D721Med (cell line): ENCODE data around the gene FANCE.
A peak's percentile ranks its signal among the peaks of the same experiment; 100 is the strongest.

ENCODE experiments used
- DNase-seq: peaks from one replicate; pipeline ENCODE4 v3.0.0; 2011; ENCODE audit warnings: low spot score; ENCODE audit not compliant: insufficient read length
- FAIRE-seq: peaks from 2 replicates; lab custom pipeline; 2011; peaks lifted over from hg19 to GRCh38; lab: Jason Lieb, UNC
- TF ChIP-seq, protein P1 (sequence below): IDR thresholded peaks from 2 replicates; pipeline ENCODE4 v1.5.1; 2012; ENCODE audit warnings: mild to moderate bottlenecking, control low read depth; ENCODE audit not compliant: insufficient read depth; ENCODE audit errors: missing control alignments

The FANCE gene

GRCh38 chr6:35454391-35455110 is 2.4 kb downstream of the FANCE start:
- DNase-seq (no peak), FAIRE-seq (no peak)
- TF ChIP-seq, protein P1, sequence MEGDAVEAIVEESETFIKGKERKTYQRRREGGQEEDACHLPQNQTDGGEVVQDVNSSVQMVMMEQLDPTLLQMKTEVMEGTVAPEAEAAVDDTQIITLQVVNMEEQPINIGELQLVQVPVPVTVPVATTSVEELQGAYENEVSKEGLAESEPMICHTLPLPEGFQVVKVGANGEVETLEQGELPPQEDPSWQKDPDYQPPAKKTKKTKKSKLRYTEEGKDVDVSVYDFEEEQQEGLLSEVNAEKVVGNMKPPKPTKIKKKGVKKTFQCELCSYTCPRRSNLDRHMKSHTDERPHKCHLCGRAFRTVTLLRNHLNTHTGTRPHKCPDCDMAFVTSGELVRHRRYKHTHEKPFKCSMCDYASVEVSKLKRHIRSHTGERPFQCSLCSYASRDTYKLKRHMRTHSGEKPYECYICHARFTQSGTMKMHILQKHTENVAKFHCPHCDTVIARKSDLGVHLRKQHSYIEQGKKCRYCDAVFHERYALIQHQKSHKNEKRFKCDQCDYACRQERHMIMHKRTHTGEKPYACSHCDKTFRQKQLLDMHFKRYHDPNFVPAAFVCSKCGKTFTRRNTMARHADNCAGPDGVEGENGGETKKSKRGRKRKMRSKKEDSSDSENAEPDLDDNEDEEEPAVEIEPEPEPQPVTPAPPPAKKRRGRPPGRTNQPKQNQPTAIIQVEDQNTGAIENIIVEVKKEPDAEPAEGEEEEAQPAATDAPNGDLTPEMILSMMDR = no peak

DNA sequence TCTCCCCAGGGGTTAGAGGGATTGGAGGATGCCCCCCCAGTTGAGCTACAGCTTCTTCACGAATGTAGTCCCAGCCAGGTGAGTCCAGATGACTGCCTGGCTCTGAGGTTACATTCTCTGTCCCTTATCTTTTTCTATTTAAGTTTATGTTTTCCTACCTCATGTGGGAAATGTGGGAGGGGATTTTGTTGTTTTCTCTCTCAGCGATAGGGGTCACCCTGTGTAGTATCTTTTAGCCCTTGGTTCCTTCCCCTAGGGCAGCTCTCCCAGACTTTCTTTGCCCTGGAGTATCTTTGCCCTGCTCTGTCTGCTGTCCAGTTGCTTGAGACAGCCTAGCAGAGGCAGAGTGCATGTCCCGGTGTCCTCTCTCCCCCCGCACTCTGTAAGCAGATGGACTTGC is 5.8 kb downstream of the FANCE start:
- no peak for DNase-seq
- TF ChIP-seq, protein P1 = no peak
- no peak for FAIRE-seq

DNA sequence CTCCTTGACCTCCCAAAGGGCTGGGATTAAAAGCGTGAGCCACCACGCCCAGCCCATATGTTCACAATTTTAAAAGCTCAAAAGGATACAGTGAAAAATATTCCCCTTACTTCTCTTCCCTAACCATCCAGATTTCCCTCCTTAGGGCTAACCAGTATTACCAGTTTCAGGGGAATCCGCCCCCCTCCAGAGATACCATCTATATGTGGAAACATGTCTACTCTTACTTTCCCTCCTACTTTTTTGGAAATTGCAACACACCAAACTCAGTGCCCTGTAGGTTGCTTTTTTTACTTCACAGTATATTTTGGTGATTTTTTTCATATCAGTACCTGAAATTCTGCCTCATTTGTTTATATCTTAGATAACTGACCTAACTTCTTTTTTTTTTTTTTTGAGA is 9.1 kb downstream of the FANCE start:
- DNase-seq (no peak), FAIRE-seq (no peak)
- TF ChIP-seq, protein P1 = no peak

DNA sequence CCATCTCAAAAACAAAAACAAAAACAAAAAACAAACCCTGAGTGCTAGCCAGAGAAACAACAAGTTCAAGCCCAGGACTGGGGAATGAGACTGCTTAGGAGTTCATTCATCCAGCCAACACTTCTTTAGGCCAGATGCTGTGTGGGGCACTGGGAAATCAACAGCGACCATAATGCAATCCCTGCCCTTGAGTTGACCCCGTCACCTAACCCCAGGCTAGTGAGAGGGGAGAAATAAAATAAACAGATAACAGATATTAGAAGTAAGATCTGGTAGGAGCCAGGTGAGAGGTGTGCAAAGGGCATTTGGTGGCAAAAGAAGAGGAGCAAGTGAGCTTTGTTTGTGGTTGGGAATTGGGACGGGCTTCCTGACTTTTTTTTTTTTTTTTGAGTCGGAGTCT is 11.2 kb downstream of the FANCE start:
- TF ChIP-seq, protein P1 = no peak
- no peak for FAIRE-seq
- DNase-seq = no peak

GRCh38 chr6:35465646-35466045 is 13.5 kb downstream of the FANCE start:
- FAIRE-seq = no peak
- DNase-seq = no peak
- TF ChIP-seq, protein P1 = no peak

DNA sequence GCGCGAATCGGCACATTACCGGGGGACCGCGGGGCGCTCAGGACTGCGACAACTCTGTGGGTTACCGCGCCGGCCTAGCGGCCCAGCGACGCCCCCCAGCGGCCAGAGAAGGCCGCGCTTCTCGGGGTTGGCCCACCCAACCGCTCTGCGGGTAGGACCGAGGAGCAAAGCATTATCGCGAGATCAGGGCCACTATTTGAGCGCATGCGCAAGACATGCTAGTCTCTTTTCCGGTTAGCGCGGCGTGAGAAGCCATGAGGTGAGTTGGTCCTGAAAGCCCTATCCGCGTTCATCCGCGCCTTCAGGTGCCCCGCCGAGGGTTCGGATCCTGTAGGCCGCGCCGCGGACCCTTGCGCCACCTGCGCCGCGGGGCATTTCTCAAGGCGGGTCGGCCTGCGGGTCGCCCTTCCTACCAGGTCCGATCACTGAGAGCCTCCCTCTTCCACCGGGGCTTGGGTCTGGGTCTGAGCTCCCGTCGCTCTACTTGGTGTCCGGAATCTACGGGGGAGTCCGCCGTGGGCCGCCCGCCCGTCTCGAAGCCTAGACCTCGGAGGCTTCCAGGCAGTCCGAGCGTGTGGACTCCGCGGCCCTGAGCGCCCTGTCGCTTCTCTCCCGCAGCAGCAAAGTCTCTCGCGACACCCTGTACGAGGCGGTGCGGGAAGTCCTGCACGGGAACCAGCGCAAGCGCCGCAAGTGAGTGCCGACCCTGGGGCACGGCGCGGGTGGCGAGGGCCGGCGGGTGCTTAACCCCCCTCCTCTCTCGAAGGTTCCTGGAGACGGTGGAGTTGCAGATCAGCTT is 16.2 kb downstream of the FANCE start, which contains the start of gene RPL10A:
Gene RPL10A (plus strand): TSS at position 221 of the 799 bp plus-strand sequence. CDS start 34 bp downstream, at position 255.
- TF ChIP-seq, protein P1 = peak; percentile 72
- FAIRE-seq (no peak), DNase-seq (peak; percentile 80)
